Calu3 (cell line): Measurements from ENCODE around the gene TBC1D17. TPM values are rescaled to one million over a fixed set of nuclear protein-coding genes. Genes with fewer than 3 reads are reported as not detected.
A peak's percentile ranks its signal among the peaks of the same experiment; 100 is the strongest.

Experiments
- BruUV-seq: library from RNA; stranded (reverse); fragments of 400-500 nt; replicated peaks from 2 replicates; lab custom pipeline; 2021; lab: Mats Ljungman, UMichigan
- CTCF ChIA-PET: fragments of 300-600 bp; sonication (Branson Sonifier 250); formaldehyde crosslinking; loops from one replicate; lab custom pipeline; 2022; ENCODE audit warnings: antibody characterized with exemption; lab: Charles Lee
- DNase-seq: peaks from one replicate; pipeline ENCODE4 v3.0.0; 2022
- H3K27ac Mint-ChIP-seq: one replicate; pipeline ENCODE4 v1.8.0; 2022; ENCODE audit warnings: mixed read lengths; ENCODE audit not compliant: unreplicated experiment
- H3K27me3 Mint-ChIP-seq: one replicate; pipeline ENCODE4 v1.8.0; 2022; ENCODE audit warnings: mixed read lengths; ENCODE audit not compliant: unreplicated experiment
- H3K36me3 Mint-ChIP-seq: one replicate; pipeline ENCODE4 v1.8.0; 2022; ENCODE audit warnings: mild to moderate bottlenecking, moderate library complexity, mixed read lengths; ENCODE audit not compliant: insufficient read depth, unreplicated experiment
- H3K4me1 Mint-ChIP-seq: one replicate; pipeline ENCODE4 v1.8.0; 2022; ENCODE audit warnings: mild to moderate bottlenecking, low read depth, mixed read lengths; ENCODE audit not compliant: unreplicated experiment
- H3K4me3 Mint-ChIP-seq: one replicate; pipeline ENCODE4 v1.8.0; 2022; ENCODE audit warnings: mild to moderate bottlenecking, low read depth, moderate library complexity, mixed read lengths; ENCODE audit not compliant: unreplicated experiment
- H3K9me3 Mint-ChIP-seq: one replicate; pipeline ENCODE4 v1.8.0; 2022; ENCODE audit warnings: low read depth, mixed read lengths; ENCODE audit not compliant: unreplicated experiment
- CTCF ChIP-seq: fragments of 200-600 bp; IDR thresholded peaks from one replicate; pipeline ENCODE4 v1.8.0; 2022; ENCODE audit warnings: antibody characterized with exemption; ENCODE audit not compliant: unreplicated experiment
- intact Hi-C: fragments of 100-400 bp; cut with micrococcal nuclease; formaldehyde crosslinking; loops from one replicate; pipeline ENCODE4 v1.10.0; 2022; ENCODE audit not compliant: unreplicated experiment
- total RNA-seq: library from RNA; stranded (reverse); gene quantifications from 2 replicates; pipeline ENCODE4 v1.2.3, GENCODE V29; 2022

Gene TBC1D17
- total RNA-seq, 1 experiment from 2014 or later = 56.9 TPM

GRCh38 chr19:49896863-49897621 is 19.5 kb downstream of the TBC1D17 start, which contains the start of gene IL4I1:
Gene IL4I1 (minus strand): TSS chr19:49896887. CDS start chr19:49896160, 727 bp downstream.
- peaks cover 22% of the 10 kb centered on the region for H3K4me1 Mint-ChIP-seq
- H3K4me3 Mint-ChIP-seq = peak within 1 kb of the TSS; percentile 47
- CTCF ChIA-PET = interaction anchor here (1.6 kb wide), 1 partner anchor 31 kb away, joined by 8 read pairs; no protein-coding TSS in a partner anchor
- DNase-seq = peak; percentile 63
- H3K36me3 Mint-ChIP-seq = peaks cover 15% of the 10 kb centered on the region
- peak within 1 kb of the TSS; percentile 57 for H3K27ac Mint-ChIP-seq
- H3K9me3 Mint-ChIP-seq = no peaks in the 10 kb centered on the region
- no TSS peak for BruUV-seq
- intact Hi-C loops = no loop called here
- no peak for TF ChIP-seq CTCF
- peaks cover 15% of the 10 kb centered on the region for H3K27me3 Mint-ChIP-seq

- CTCF ChIA-PET = no interaction called here
- H3K4me3 Mint-ChIP-seq = no peak overlapping the region
These were observed 26.6 kb downstream of the TBC1D17 start for GRCh38 chr19:49904136-49904535.

GRCh38 chr19:49906879-49907564 is 29.5 kb downstream of the TBC1D17 start:
- CTCF ChIA-PET = interaction anchor here (0.5 to 0.6 kb wide), 2 partner anchors 13 to 79 kb away, joined by 3 to 5 read pairs; no protein-coding TSS in a partner anchor
- intact Hi-C loops = no loop called here
- H3K27me3 Mint-ChIP-seq = no peaks in the 10 kb centered on the region
- no peak for TF ChIP-seq CTCF
- peaks cover 57% of the 10 kb centered on the region for H3K36me3 Mint-ChIP-seq
- H3K4me1 Mint-ChIP-seq = peaks cover 12% of the 10 kb centered on the region
- no peak overlapping the region for H3K27ac Mint-ChIP-seq
- TSS peak; percentile 55 for BruUV-seq
- no peak for DNase-seq
- no peaks in the 10 kb centered on the region for H3K9me3 Mint-ChIP-seq
- H3K4me3 Mint-ChIP-seq = no peak overlapping the region

More at GRCh38 chr19:49904136-49904535, 26.6 kb downstream of the TBC1D17 start:
- Mint-ChIP-seq H3K9me3 (no peaks in the 10 kb centered on the region), H3K4me1 (no peaks in the 10 kb centered on the region), H3K27ac (no peak overlapping the region), H3K27me3 (no peaks in the 10 kb centered on the region), H3K36me3 (peaks cover 37% of the 10 kb centered on the region)
- intact Hi-C loops = no loop called here
- no TSS peak for BruUV-seq
- no peak for TF ChIP-seq CTCF
- DNase-seq = no peak

- TF ChIP-seq CTCF = no peak
- no peak for DNase-seq
- intact Hi-C loops = no loop called here
- Mint-ChIP-seq H3K36me3 (peaks cover 61% of the 10 kb centered on the region), H3K4me1 (peaks cover 12% of the 10 kb centered on the region), H3K27me3 (no peaks in the 10 kb centered on the region), H3K4me3 (no peak overlapping the region), H3K9me3 (no peaks in the 10 kb centered on the region), H3K27ac (peak overlapping the region; percentile 42)
- no TSS peak for BruUV-seq
- CTCF ChIA-PET = interaction anchor here (0.5 kb wide), 1 partner anchor 12 kb away, joined by 5 read pairs; no protein-coding TSS in a partner anchor
These were observed 30.4 kb downstream of the TBC1D17 start for GRCh38 chr19:49907745-49908446.
